GM18870 (cell line): ENCODE data around the gene ARHGEF33.

Source experiments
- ATAC-seq: cut with Tn5 transposase; IDR thresholded peaks from one replicate; pipeline ENCODE4 v1.9.1; 2021; ENCODE audit warnings: moderate library complexity; ENCODE audit not compliant: unreplicated experiment

Gene ARHGEF33

GRCh38 chr2:39007875-39008504, 118.3 kb downstream of the ARHGEF33 start:
- no peak for ATAC-seq

DNA sequence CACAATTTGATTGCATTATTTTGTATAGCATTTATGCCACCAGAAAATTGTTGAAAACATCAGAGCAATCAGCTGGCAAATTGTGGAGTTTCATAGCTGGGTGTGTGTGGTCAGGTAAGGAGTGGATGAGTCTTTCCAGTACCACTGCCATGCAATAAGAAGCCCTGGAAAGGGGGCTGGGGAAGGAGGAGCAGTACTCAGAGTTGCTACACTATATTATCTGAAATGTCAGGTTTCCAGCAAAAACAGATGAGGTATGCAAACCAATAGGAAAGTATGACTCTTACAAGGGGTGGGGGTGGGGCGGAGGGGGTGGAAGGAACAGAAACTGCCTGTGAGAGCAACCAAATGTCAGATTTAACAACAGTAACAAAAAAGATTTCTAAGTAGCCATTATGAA, 119.0 kb downstream of the ARHGEF33 start:
- no peak for ATAC-seq

GRCh38 chr2:39013871-39014270, 124.2 kb downstream of the ARHGEF33 start:
- no peak for ATAC-seq

GRCh38 chr2:39015424-39015823, 125.7 kb downstream of the ARHGEF33 start:
- ATAC-seq: no peak

- no peak for ATAC-seq
These were observed 127.7 kb downstream of the ARHGEF33 start for GRCh38 chr2:39017334-39017733.

DNA sequence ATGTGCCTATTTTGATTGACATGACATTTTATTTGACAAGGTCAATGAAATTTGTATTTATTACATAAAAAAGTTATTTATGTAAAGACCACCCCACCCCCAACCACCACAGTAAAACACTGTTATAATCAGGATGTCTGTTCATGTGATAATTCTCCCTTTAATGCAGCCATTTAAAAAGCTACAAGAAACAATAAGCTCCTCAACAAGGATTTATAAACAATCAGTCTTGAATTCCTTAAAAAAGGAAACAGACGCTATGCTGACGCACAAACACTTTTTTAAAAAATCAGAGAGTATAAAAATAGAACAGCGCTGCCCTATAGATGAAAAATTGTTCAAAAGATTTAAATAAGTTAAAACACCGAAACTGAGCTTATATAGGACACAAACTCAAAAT, 129.0 kb downstream of the ARHGEF33 start:
- ATAC-seq: no peak

DNA sequence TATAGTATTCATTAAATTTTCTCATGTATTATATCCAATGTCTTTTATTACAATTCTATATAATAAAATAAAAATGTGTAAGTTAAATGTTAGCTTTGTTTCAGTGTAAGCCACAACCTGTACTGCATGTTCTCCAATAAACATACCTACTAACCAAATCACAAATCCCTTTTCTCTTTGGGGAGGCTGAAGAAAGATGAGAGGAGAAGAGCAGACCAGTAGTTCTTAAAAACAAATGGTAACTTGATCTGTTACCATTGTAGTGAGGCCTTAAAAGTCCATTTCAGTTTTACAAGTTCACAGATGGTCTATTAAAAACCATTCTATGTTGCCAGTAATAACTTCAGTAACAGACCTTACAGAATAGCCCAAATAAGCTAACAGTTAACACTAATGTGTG, 130.7 kb downstream of the ARHGEF33 start:
- ATAC-seq: no peak

DNA sequence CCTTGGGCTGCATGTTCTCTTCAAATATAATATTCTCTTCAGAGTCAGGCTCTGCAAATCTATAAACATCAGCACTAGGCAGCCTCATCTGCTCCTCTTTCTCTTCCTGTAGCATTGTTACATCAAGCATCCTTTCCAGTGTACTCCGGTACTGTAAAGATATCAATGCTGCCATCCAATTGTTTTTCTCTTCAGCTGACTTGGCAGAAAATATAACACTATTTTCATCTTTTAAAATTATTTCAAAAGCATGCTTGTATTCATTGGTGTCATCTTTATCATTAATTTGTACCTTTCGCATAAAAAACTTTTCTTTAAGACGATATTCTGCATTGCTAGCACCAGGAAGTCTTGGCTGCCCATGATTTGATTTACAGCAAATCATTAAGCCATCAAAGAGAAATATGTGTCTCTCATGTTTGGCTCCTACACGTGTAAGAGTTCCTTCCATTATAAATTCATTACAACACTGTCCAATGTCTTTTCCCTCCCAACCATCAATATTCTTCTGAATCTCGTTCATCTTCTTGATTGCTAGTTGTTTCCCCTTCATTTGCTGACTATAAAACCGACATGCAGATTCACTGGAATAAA, 133.1 kb downstream of the ARHGEF33 start:
- ATAC-seq: no peak

DNA sequence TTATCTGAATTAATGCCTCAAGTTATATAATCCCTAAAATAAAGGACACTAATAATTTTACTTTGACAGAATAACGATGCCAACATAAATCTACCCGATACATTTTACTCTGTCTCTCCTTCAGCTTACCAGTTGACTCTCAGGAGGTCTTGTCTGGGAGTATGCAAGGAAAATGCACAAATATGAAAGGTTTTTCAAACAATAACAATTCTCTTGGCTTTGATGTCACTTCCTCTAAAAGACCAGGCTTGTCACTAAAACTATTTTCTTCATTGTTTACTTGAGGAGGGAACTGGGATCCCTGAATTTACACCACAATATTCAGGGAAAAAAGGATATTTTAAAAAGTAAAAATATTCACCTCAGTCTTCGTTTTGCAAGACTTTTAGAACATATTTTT, 134.0 kb downstream of the ARHGEF33 start:
- no peak for ATAC-seq

DNA sequence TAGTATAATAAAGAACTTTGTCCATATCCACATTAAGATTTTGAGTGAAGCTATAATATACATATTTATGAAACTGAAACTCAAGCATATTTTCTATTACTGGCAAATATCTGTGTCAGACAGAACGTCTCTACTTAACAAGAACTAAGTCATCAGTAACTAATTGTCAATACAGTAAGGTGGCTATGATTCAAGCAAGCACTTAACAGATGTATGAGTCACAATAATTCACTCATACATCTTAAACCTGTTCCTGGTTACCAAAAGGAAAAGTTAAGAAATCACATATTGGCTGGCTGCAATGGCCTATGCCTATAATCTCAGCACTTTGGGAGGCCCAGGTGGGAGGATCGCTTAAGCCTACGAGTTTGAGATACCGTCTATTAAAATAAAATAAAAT, 135.2 kb downstream of the ARHGEF33 start:
- no peak for ATAC-seq
